GM23248 (cell line): ENCODE data around the gene KISS1R. TPM values are rescaled to one million over a fixed set of nuclear protein-coding genes. Genes with fewer than 3 reads are reported as not detected.

Experiments
- DNase-seq: peaks from one replicate; pipeline ENCODE4 v3.0.0-alpha.2; 2015
- H2AFZ ChIP-seq: fragments of 200-600 bp; sonication (generic); 2 replicates; pipeline ENCODE4 v1.6.1; 2016; ENCODE audit warnings: antibody characterized with exemption
- H3F3A ChIP-seq: fragments of 200-600 bp; sonication (generic); 2 replicates; pipeline ENCODE4 v1.6.1; 2016; ENCODE audit warnings: mild to moderate bottlenecking, antibody characterized with exemption, mixed run types; ENCODE audit not compliant: insufficient read depth
- H3K27ac ChIP-seq: fragments of 200-600 bp; sonication (generic); 2 replicates; pipeline ENCODE4 v1.5.1; 2016; ENCODE audit warnings: mild to moderate bottlenecking
- H3K27me3 ChIP-seq: fragments of 200-600 bp; sonication (generic); replicated peaks from 2 replicates; pipeline ENCODE4 v1.6.1; 2016; ENCODE audit warnings: mild to moderate bottlenecking; ENCODE audit not compliant: insufficient read depth
- H3K36me3 ChIP-seq: fragments of 200-600 bp; sonication (generic); 2 replicates; pipeline ENCODE4 v1.6.1; 2016; ENCODE audit warnings: low read depth, mild to moderate bottlenecking
- H3K4me1 ChIP-seq: fragments of 200-600 bp; sonication (generic); 2 replicates; pipeline ENCODE4 v1.6.1; 2016; ENCODE audit warnings: mild to moderate bottlenecking; ENCODE audit not compliant: insufficient read depth
- H3K4me2 ChIP-seq: fragments of 200-600 bp; sonication (generic); one replicate; pipeline ENCODE4 v1.6.1; 2016; ENCODE audit warnings: mild to moderate bottlenecking; ENCODE audit not compliant: unreplicated experiment
- H3K4me3 ChIP-seq: fragments of 200-600 bp; sonication (generic); 2 replicates; pipeline ENCODE4 v1.5.1; 2016; ENCODE audit warnings: mild to moderate bottlenecking
- H3K79me2 ChIP-seq: fragments of 200-600 bp; sonication (generic); 2 replicates; pipeline ENCODE4 v1.6.1; 2016; ENCODE audit warnings: mild to moderate bottlenecking; ENCODE audit not compliant: insufficient read depth
- H3K9ac ChIP-seq: fragments of 200-600 bp; sonication (generic); 2 replicates; pipeline ENCODE4 v1.6.1; 2016; ENCODE audit warnings: mild to moderate bottlenecking
- H3K9me2 ChIP-seq: fragments of 200-600 bp; sonication (generic); 2 replicates; pipeline ENCODE4 v1.6.1; 2016; ENCODE audit warnings: mixed run types, mild to moderate bottlenecking, moderate library complexity; ENCODE audit not compliant: insufficient read depth
- H3K9me3 ChIP-seq: fragments of 200-600 bp; sonication (generic); one replicate; pipeline ENCODE4 v1.6.1; 2017; ENCODE audit warnings: low read depth
- H4K20me1 ChIP-seq: fragments of 200-600 bp; sonication (generic); 2 replicates; pipeline ENCODE4 v1.6.0; 2016; ENCODE audit not compliant: insufficient read depth
- EZH2 ChIP-seq: fragments of 200-600 bp; sonication (generic); IDR thresholded peaks from 2 replicates; pipeline ENCODE4 v1.6.1; 2018; ENCODE audit warnings: antibody characterized with exemption, mild to moderate bottlenecking; ENCODE audit not compliant: insufficient read depth, poor library complexity, severe bottlenecking
- EZH2phosphoT487 ChIP-seq: fragments of 200-600 bp; sonication (generic); IDR thresholded peaks from 2 replicates; pipeline ENCODE4 v1.6.1; 2018; ENCODE audit warnings: antibody characterized with exemption, moderate library complexity, mild to moderate bottlenecking, low read depth; ENCODE audit not compliant: insufficient read depth
- WGBS, 2 experiments: methylation state at CpG; one replicate each; pipeline ENCODE4 v1.1.6; 2015 to 2017; ENCODE audit warnings: low lambda C conversion rate in 2 of 2, low coverage in 1 of 2; ENCODE audit errors: missing lambda C conversion rate in 2 of 2; 5-methylcytosine and 5-hydroxymethylcytosine counted together
- in situ Hi-C: fragments of 300-500 bp; cut with MboI; formaldehyde crosslinking; loops from 2 replicates; pipeline ENCODE4 v1.15.0; 2020
- polyA plus RNA-seq: library from polyadenylated mRNA; unstranded; fragments of >200 nt; fragmentation: Nextera tagmentation; extraction: Ambion mirVana; gene quantifications from 2 replicates; pipeline ENCODE4 v1.2.1, GENCODE V29; 2016
- total RNA-seq: library from RNA; depleted of rRNA; stranded (reverse); fragments of >200 nt; shearing (Covaris generic); gene quantifications from 2 replicates; pipeline ENCODE4 v1.2.3, GENCODE V29; 2014

Gene KISS1R
- total and polyA plus RNA-seq, 2 experiments from 2014 or later = not detected

GRCh38 chr19:900302-901111, 16.6 kb upstream of the KISS1R start:
- Histone ChIP-seq H3F3A (no peaks in the 10 kb centered on the region), H3K36me3 (no peaks in the 10 kb centered on the region), H4K20me1 (no peaks in the 10 kb centered on the region), H3K4me2 (no peak overlapping the region), H3K9me2 (no peaks in the 10 kb centered on the region), H2AFZ (no peak overlapping the region), H3K27me3 (no peaks in the 10 kb centered on the region), H3K4me3 (no peak overlapping the region), H3K79me2 (peaks cover 33% of the 10 kb centered on the region), H3K9me3 (no peaks in the 10 kb centered on the region), H3K4me1 (no peaks in the 10 kb centered on the region), H3K27ac (no peak overlapping the region), H3K9ac (no peak overlapping the region)
- WGBS, 2 experiments = 86 to 90% methylated on average over 16 to 30 of the region's 30 CpGs
- no peak for DNase-seq
- in situ Hi-C loops = no loop called here
- TF ChIP-seq EZH2 = no peak
- TF ChIP-seq EZH2phosphoT487 = no peak

DNA sequence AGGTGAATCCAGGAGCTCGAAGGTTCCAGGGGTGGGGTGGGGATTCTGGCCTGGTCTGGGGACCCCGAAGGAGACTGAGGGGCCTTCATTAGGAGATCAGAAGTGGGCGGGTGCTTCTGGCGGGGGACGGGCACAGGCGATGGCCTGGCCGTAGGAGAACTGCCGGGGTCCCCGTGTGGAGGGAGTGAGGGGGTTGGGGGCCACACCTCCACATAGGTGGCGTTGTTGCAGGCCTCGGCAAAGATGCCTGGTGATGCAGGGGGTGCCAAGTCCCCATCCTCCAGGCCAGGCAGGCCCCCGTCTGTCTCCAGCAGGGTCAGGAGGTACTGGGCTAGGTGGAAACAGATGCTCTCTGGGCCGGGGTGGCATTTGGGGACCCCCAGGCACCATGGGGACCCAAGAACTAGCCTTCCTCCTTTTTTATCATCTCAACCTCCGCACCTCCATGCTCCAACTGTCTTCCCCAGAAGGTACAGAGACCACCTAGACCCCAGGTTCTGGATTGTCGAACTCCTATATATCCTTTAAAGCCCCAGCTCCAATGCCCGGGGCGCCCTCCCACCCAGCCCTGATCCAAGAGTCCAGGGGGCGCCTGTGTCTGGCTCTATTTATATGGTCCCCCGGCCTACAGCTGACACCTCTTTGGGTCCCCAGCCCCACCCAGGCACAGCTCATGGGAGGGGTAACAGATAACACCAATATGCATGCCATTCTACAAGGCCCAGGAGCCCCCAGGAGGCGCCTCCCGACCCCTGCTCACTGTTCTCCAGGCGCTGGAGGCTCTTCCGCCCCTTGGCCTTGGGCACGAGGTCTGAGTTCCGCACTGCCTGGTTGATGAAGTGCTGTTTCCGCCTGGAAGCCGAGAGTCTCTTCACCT, 15.7 kb upstream of the KISS1R start:
- H4K20me1 ChIP-seq = no peaks in the 10 kb centered on the region
- in situ Hi-C loops = no loop called here
- no peak for TF ChIP-seq EZH2
- H3K9me3 ChIP-seq = no peaks in the 10 kb centered on the region
- no peak overlapping the region for H3K4me3 ChIP-seq
- H3F3A ChIP-seq = no peaks in the 10 kb centered on the region
- no peak for DNase-seq
- peaks cover 43% of the 10 kb centered on the region for H3K79me2 ChIP-seq
- no peak overlapping the region for H3K9ac ChIP-seq
- WGBS, 2 experiments = 95 to 96% methylated on average over 19 to 26 of the region's 27 CpGs
- no peak overlapping the region for H3K4me2 ChIP-seq
- H3K27me3 ChIP-seq = no peaks in the 10 kb centered on the region
- H3K36me3 ChIP-seq = no peaks in the 10 kb centered on the region
- no peaks in the 10 kb centered on the region for H3K4me1 ChIP-seq
- H3K9me2 ChIP-seq = no peaks in the 10 kb centered on the region
- no peak overlapping the region for H3K27ac ChIP-seq
- H2AFZ ChIP-seq = no peak overlapping the region

DNA sequence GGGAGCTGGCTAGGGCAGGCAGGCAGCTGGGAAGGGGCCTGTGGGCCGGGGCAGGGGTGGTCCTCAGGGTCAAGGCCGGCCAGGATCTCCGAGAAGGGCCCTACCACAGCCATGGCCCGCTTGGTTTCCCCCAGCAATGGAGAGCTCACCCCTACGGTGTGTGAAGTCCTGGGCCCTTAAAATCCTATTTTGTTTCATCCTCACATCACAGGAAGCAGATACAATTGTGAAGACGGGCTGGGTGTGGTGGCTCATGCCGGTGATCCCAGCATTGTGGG, 15.1 kb upstream of the KISS1R start:
- no peak for DNase-seq
- Histone ChIP-seq H3K4me2 (no peak overlapping the region), H4K20me1 (no peaks in the 10 kb centered on the region), H3K9ac (no peak overlapping the region), H3K79me2 (peaks cover 48% of the 10 kb centered on the region), H3K9me2 (no peaks in the 10 kb centered on the region), H3K4me1 (no peaks in the 10 kb centered on the region), H3K36me3 (no peaks in the 10 kb centered on the region), H2AFZ (no peak overlapping the region), H3K27me3 (no peaks in the 10 kb centered on the region), H3K9me3 (no peaks in the 10 kb centered on the region), H3F3A (no peaks in the 10 kb centered on the region), H3K27ac (no peak overlapping the region), H3K4me3 (no peak overlapping the region)
- 96 to 98% methylated on average over 6 to 7 of the region's 7 CpGs for WGBS, 2 experiments
- in situ Hi-C loops = no loop called here
- no peak for TF ChIP-seq EZH2phosphoT487
- no peak for TF ChIP-seq EZH2

GRCh38 chr19:902446-903226, 14.5 kb upstream of the KISS1R start:
- Histone ChIP-seq H3K9me3 (no peaks in the 10 kb centered on the region), H3K27me3 (no peaks in the 10 kb centered on the region), H3K79me2 (peaks cover 54% of the 10 kb centered on the region), H3K9me2 (no peaks in the 10 kb centered on the region), H3K4me2 (no peak overlapping the region), H3K27ac (no peak overlapping the region), H3F3A (no peaks in the 10 kb centered on the region), H2AFZ (no peak overlapping the region), H3K4me1 (no peaks in the 10 kb centered on the region), H3K9ac (no peak overlapping the region), H3K4me3 (no peak overlapping the region), H4K20me1 (no peaks in the 10 kb centered on the region), H3K36me3 (no peaks in the 10 kb centered on the region)
- in situ Hi-C loops = no loop called here
- DNase-seq = no peak
- WGBS, 2 experiments = 87% methylated on average over 14 of the region's 14 CpGs
- TF ChIP-seq EZH2 (no peak), EZH2phosphoT487 (no peak)
